K562 (cell line): ENCODE results near the gene MYLK4. TPM values are rescaled to one million over a fixed set of nuclear protein-coding genes. Genes with fewer than 3 reads are reported as not detected.

ENCODE experiments used
- ATAC-seq: fragments of 200-7000 bp; cut with Tn5 transposase; 3 replicates; pipeline ENCODE4 v1.9.1; 2020; ENCODE audit warnings: moderate library complexity
- BruUV-seq: library from RNA; stranded (reverse); fragments of 400-500 nt; replicated peaks from 2 replicates; lab custom pipeline; 2021; lab: Mats Ljungman, UMichigan
- CTCF ChIA-PET: fragments of 300-600 bp; formaldehyde crosslinking; extraction: SDS; loops from one replicate; lab custom pipeline; 2021; ENCODE audit warnings: low intra/inter-chr PET ratio; lab: Yijun Ruan, JAX
- POLR2A ChIA-PET: fragments of 300-600, 350-650 bp; sonication (Branson Sonifier 250); formaldehyde crosslinking; extraction: SDS; loops from one replicate; lab custom pipeline; 2021; ENCODE audit warnings: antibody characterized with exemption, inconsistent platforms; lab: Yijun Ruan, JAX
- DNase-seq, 4 experiments: peaks; one replicate each; pipeline versions ENCODE4 v3.0.0 to v3.0.0-alpha.2; 2011 to 2018; ENCODE audit warnings: low spot score in 3 of 4, mixed read lengths in 3 of 4; ENCODE audit errors: extremely low read depth in 1 of 4
- FAIRE-seq: peaks from 2 replicates; lab custom pipeline; 2011; peaks lifted over from hg19 to GRCh38; lab: Jason Lieb, UNC
- H2AFZ ChIP-seq: 2 replicates; pipeline ENCODE4 v1.6.0; 2011; ENCODE audit warnings: low read depth, low read length, control low read depth, inconsistent platforms
- H3K27ac ChIP-seq: fragments of 200-600 bp; 3 replicates; pipeline ENCODE4 v1.8.0; 2011; ENCODE audit warnings: low read depth, mild to moderate bottlenecking, control low read depth, inconsistent platforms, low read length, moderate library complexity, mixed read lengths; ENCODE audit errors: extremely low read depth
- H3K27me3 ChIP-seq, 2 experiments: fragments of 300-600 bp in 1 of 2; 2 replicates in 1 of 2; 3 replicates in 1 of 2; pipeline versions ENCODE4 v1.6.0 to v1.8.0; 2011; ENCODE audit warnings: inconsistent platforms in 2 of 2, low read length in 2 of 2, mild to moderate bottlenecking in 1 of 2, mixed read lengths in 1 of 2, moderate library complexity in 1 of 2; ENCODE audit not compliant: control insufficient read depth in 2 of 2, insufficient read depth in 2 of 2
- H3K36me3 ChIP-seq: fragments of 300-600 bp; 3 replicates; pipeline ENCODE4 v1.8.0; 2011; ENCODE audit warnings: mild to moderate bottlenecking, low read length, inconsistent platforms; ENCODE audit not compliant: control insufficient read depth, insufficient read depth
- H3K4me1 ChIP-seq, 2 experiments: fragments of 200-600 bp in 1 of 2; replicated peaks in 1 of 2; 2 replicates in 1 of 2; 3 replicates in 1 of 2; pipeline versions ENCODE4 v1.5.1 to v1.8.0; 2011; ENCODE audit warnings: inconsistent platforms in 2 of 2, low read length in 2 of 2, mild to moderate bottlenecking in 1 of 2, mixed read lengths in 1 of 2, moderate library complexity in 1 of 2; ENCODE audit not compliant: control insufficient read depth in 2 of 2, insufficient read depth in 2 of 2
- H3K4me2 ChIP-seq: 2 replicates; pipeline ENCODE4 v1.6.1; 2011; ENCODE audit warnings: low read length, control low read depth, inconsistent platforms, mixed read lengths; ENCODE audit not compliant: insufficient read depth
- H3K4me3 ChIP-seq: fragments of 200-600 bp; sonication (generic), shearing (Covaris generic); 2 replicates; pipeline ENCODE4 v1.5.1; 2016; ENCODE audit warnings: control low read depth, inconsistent platforms
- H3K79me2 ChIP-seq: fragments of 200-600 bp; 3 replicates; pipeline ENCODE4 v1.8.0; 2011; ENCODE audit warnings: low read length, inconsistent platforms; ENCODE audit not compliant: control insufficient read depth, insufficient read depth
- H3K9ac ChIP-seq, 2 experiments: 2 replicates each; pipeline versions ENCODE4 v1.6.0 to v1.6.1; 2011; ENCODE audit warnings: low read depth in 2 of 2, low read length in 2 of 2, control low read depth in 1 of 2, inconsistent platforms in 1 of 2, mild to moderate bottlenecking in 1 of 2, mixed read lengths in 1 of 2; ENCODE audit not compliant: insufficient read depth in 1 of 2
- H3K9me1 ChIP-seq: one replicate; pipeline ENCODE4 v1.6.0; 2011; ENCODE audit warnings: inconsistent platforms, mild to moderate bottlenecking, low read length, moderate library complexity; ENCODE audit not compliant: control insufficient read depth, insufficient read depth
- H3K9me3 ChIP-seq: replicated peaks from 2 replicates; pipeline ENCODE4 v1.5.1; 2011; ENCODE audit warnings: low read depth, low read length, inconsistent platforms; ENCODE audit not compliant: control insufficient read depth, insufficient read depth
- H4K20me1 ChIP-seq: replicated peaks from 2 replicates; pipeline ENCODE4 v1.6.1; 2011; ENCODE audit warnings: low read length, inconsistent platforms, mixed read lengths; ENCODE audit not compliant: control insufficient read depth, insufficient read depth
- MAFF ChIP-seq: IDR thresholded peaks from 2 replicates; pipeline ENCODE4 v1.6.1; 2012; ENCODE audit warnings: low read length, improper control_type of control experiment
- MEIS2 ChIP-seq: fragments of 450-650 bp; IDR thresholded peaks from 2 replicates; pipeline ENCODE4 v1.6.1; 2014; ENCODE audit warnings: mild to moderate bottlenecking; ENCODE audit not compliant: partially characterized antibody
- MTF1 ChIP-seq: fragments of 250-450 bp; sonication (Bioruptor Pico); IDR thresholded peaks from 2 replicates; pipeline ENCODE4 v1.9.0; 2021; ENCODE audit warnings: moderate library complexity, mild to moderate bottlenecking, inconsistent platforms, borderline replicate concordance
- RBM14 ChIP-seq: fragments of 200-400 bp; formaldehyde crosslinking; IDR thresholded peaks from 2 replicates; pipeline ENCODE4 v1.6.1; 2018; ENCODE audit warnings: low read depth, mild to moderate bottlenecking, low read length, moderate library complexity, borderline replicate concordance; ENCODE audit not compliant: insufficient read depth
- RHOXF2B ChIP-seq: fragments of 250-450 bp; sonication (Bioruptor Pico); conservative IDR thresholded peaks from 2 replicates; pipeline ENCODE4 v1.5.1; 2021
- ZBTB7A ChIP-seq: IDR thresholded peaks from 2 replicates; pipeline ENCODE4 v1.6.1; 2011; ENCODE audit warnings: low read depth, mild to moderate bottlenecking, low read length, moderate library complexity, borderline replicate concordance; ENCODE audit not compliant: control insufficient read depth
- ZBTB9 ChIP-seq: fragments of 450-650 bp; formaldehyde crosslinking; IDR thresholded peaks from 2 replicates; pipeline ENCODE4 v1.4.0; 2020; ENCODE audit warnings: mild to moderate bottlenecking, moderate library complexity
- ZNF316 ChIP-seq: fragments of 450-650 bp; IDR thresholded peaks from 2 replicates; pipeline ENCODE4 v1.6.1; 2016
- ZNF644 ChIP-seq: fragments of 200-800 bp; sonication (Bioruptor generic); IDR thresholded peaks from 2 replicates; pipeline ENCODE4 v1.6.1; 2016; ENCODE audit warnings: low read depth, missing genetic modification characterization, missing compliant biosample characterization
- WGBS: fragments of 100-300 bp; shearing (Covaris generic); methylation state at CpG from one replicate; pipeline ENCODE4 v1.1.6; 2016; ENCODE audit warnings: low coverage, mixed read lengths; ENCODE audit not compliant: insufficient coverage; ENCODE audit errors: missing lambda C conversion rate; 5-methylcytosine and 5-hydroxymethylcytosine counted together
- in situ Hi-C: fragments of 300-500 bp; cut with MboI; formaldehyde crosslinking; loops from 4 replicates; pipeline ENCODE4 v1.15.0; 2018; ENCODE audit warnings: inconsistent platforms, mixed read lengths
- intact Hi-C: fragments of 100-400 bp; cut with micrococcal nuclease; formaldehyde crosslinking; loops from 2 replicates; pipeline ENCODE4 v1.14.2; 2022
- polyA plus RNA-seq, 8 experiments: library from polyadenylated mRNA; depleted of rRNA in 4 of 8; stranded (reverse) in 5 of 8; unstranded in 3 of 8; fragments of >200 nt; fragmentation: Nextera tagmentation in 2 of 8; fragmentation: Illumina TruSeq in 1 of 8; extraction: Ambion mirVana in 2 of 8; extraction: Trizol in 1 of 8; gene quantifications; 2 replicates each; pipeline versions ENCODE4 v1.2.1 to v1.2.3, GENCODE V29; 2011 to 2014; ENCODE audit warnings: inconsistent platforms in 1 of 8, missing spikeins in 1 of 8
- total RNA-seq, 7 experiments: library from RNA; depleted of rRNA in 6 of 7; stranded (reverse); fragments of >200 nt in 6 of 7; fragmentation: Illumina TruSeq in 2 of 7; extraction: Trizol in 2 of 7; gene quantifications; 2 replicates each; pipeline versions ENCODE4 v1.2.1 to v1.2.3, GENCODE V29; 2011 to 2021; ENCODE audit warnings: low replicate concordance in 1 of 7
- TF ChIP-seq, protein P1 (sequence below): sonication (generic); formaldehyde crosslinking; IDR thresholded peaks from 2 replicates; pipeline ENCODE4 v1.8.1; 2023; ENCODE audit warnings: mild to moderate bottlenecking, missing genetic modification reagents

MYLK4 gene
- total and polyA plus RNA-seq, 9 of the 15 experiments (the other 6 are each of a cell fraction or from before 2014, with no cell fraction given), result 0.01 to 0.15 (median 0.06) TPM

DNA sequence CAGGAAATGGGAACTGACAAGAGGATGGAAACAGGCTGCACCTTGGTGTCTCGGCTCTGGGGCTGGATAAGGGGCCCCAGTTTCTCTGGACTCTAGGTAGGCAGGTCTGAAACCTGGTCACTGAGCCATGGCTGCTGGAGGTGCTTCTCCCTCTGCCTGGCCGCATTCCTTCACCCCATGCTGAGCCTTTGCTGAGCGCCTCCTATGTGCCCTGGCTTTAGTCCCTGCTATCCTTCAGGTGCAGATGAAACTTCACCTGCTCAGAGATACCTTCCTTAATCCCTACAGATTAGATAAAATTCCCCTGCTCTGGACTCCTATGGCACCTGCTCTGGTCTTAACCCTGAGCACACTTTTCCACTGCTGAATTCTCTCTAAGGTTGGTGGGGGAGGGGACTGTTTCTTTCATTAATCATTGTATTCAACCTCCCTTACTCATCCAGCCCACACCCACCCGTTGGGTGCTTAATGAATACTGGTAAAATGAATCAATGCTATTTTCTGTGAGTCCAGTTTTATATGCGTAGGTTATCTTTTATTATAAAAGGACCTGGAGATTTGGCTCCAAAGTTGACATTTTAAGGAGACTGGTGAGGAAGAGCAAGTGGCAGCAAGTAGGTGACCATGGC, 19.3 kb downstream of the MYLK4 start:
- intact Hi-C loops, result loop anchor here (10.0 kb wide), 1 partner anchor 993 kb away; no protein-coding TSS in a partner anchor
- POLR2A ChIA-PET, result interaction anchor here (2.0 to 2.2 kb wide), 2 partner anchors 9 to 34 kb away, joined by 5 to 13 read pairs; partner anchors contain the start of gene WRNIP1
- no peak for ATAC-seq
- TF ChIP-seq MEIS2 (peak; percentile 25), RHOXF2B (CRISPR knock-in tag) (no peak)
- TF ChIP-seq, all 486 proteins: peak for 1
- Histone ChIP-seq H4K20me1 (no peaks in the 10 kb centered on the region), H3K27ac (no peak overlapping the region), H3K4me3 (no peak overlapping the region), H3K4me2 (no peak overlapping the region), H3K4me1 (peaks cover 9 to 41% of the 10 kb centered on the region in 2 experiments; a peak in 4 of 5 replicates), H3K36me3 (no peaks in the 10 kb centered on the region), H3K9me1 (peaks cover 3% of the 10 kb centered on the region), H2AFZ (peak overlapping the region; percentile 9; the same call in 1 of the 2 replicates), H3K9me3 (no peaks in the 10 kb centered on the region), H3K79me2 (no peaks in the 10 kb centered on the region), H3K27me3 (no peaks in the 10 kb centered on the region), H3K9ac (peak overlapping the region in 1 of 2 experiments; percentile 59; a peak in 2 of 4 replicates)
- in situ Hi-C loops, result no loop called here
- no TSS peak for BruUV-seq
- DNase-seq, result no peak
- WGBS, result 38% methylated on average over 5 of the region's 5 CpGs
- CTCF ChIA-PET, result no interaction called here
- FAIRE-seq, result no peak

DNA sequence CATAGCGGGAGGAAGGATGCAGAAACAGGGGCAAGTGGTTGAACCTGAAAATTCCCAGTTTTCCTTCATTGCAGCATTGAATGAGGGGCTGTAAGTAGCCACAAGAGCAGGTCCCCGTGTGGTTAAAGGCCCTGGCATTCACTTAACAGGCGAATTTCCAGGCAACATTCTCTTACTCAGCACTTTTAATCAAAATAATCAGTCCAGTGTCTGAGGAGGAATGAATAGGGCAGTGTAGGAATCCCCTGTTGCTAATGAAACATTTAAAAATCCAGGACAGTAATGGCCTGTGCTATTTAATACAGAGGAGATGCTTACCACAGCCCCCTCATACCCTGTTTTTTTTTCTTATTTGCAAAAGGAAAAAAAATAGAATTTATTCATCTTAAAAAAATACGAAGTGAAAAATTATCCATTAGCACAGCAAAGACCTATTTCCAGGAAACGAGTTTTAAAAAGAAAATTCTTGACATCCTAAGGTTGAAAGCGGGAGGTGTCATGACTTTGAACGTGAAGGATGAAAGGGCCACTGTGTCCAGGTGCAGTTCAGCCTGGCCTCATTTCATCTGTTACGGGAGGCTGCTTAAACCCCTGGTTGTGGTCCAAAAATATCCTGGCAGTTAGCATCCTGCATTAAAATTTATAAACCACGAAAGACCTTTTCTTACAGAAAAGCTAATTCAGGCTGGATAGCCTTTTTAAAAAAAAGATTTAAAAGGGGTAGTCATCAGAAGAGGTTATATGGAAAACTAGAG, 20.2 kb downstream of the MYLK4 start:
- WGBS, result 28% methylated on average over 9 of the region's 9 CpGs
- ATAC-seq (no peak), FAIRE-seq (no peak), DNase-seq (no peak)
- no peaks in the 10 kb centered on the region for H3K36me3 ChIP-seq
- in situ Hi-C loops, result no loop called here
- no peak overlapping the region for H3K4me3 ChIP-seq
- no peaks in the 10 kb centered on the region for H3K9me3 ChIP-seq
- peak overlapping the region; percentile 40; the same call in 1 of the 2 replicates for H2AFZ ChIP-seq
- peaks cover 9 to 48% of the 10 kb centered on the region in 2 experiments; a peak in 4 of 5 replicates for H3K4me1 ChIP-seq
- H3K27ac ChIP-seq, result no peak overlapping the region
- CTCF ChIA-PET, result no interaction called here
- POLR2A ChIA-PET, result no interaction called here
- H3K9me1 ChIP-seq, result peaks cover 3% of the 10 kb centered on the region
- H3K4me2 ChIP-seq, result no peak overlapping the region
- H3K9ac ChIP-seq, result no peak overlapping the region
- H4K20me1 ChIP-seq, result no peaks in the 10 kb centered on the region
- BruUV-seq, result no TSS peak
- H3K27me3 ChIP-seq, result no peaks in the 10 kb centered on the region
- H3K79me2 ChIP-seq, result no peaks in the 10 kb centered on the region
- intact Hi-C loops, result loop anchor here (10.0 kb wide), 1 partner anchor 994 kb away; no protein-coding TSS in a partner anchor
- TF ChIP-seq ZBTB7A (no peak), MTF1 (CRISPR knock-in tag) (no peak), ZNF644 (no peak), MAFF (peak; percentile 93), ZBTB9 (no peak), RBM14 (no peak), ZNF316 (peak; percentile 95)
- TF ChIP-seq, protein P1, sequence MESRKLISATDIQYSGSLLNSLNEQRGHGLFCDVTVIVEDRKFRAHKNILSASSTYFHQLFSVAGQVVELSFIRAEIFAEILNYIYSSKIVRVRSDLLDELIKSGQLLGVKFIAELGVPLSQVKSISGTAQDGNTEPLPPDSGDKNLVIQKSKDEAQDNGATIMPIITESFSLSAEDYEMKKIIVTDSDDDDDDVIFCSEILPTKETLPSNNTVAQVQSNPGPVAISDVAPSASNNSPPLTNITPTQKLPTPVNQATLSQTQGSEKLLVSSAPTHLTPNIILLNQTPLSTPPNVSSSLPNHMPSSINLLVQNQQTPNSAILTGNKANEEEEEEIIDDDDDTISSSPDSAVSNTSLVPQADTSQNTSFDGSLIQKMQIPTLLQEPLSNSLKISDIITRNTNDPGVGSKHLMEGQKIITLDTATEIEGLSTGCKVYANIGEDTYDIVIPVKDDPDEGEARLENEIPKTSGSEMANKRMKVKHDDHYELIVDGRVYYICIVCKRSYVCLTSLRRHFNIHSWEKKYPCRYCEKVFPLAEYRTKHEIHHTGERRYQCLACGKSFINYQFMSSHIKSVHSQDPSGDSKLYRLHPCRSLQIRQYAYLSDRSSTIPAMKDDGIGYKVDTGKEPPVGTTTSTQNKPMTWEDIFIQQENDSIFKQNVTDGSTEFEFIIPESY (CRISPR knock-in tag), result no peak
